Tibial artery (tissue), 4 donors: ENCODE data around the gene CACNA1H.

Source experiments
- DNase-seq, 2 donors: peaks; one replicate each; pipeline ENCODE4 v3.0.0-alpha.2; 2019
- H3K27ac ChIP-seq, 2 donors: fragments of 200-600 bp; sonication (generic) in 1 of 2; 1 replicate in 1 of 2; 2 replicates in 1 of 2; pipeline ENCODE4 v1.5.1; 2018 to 2019; ENCODE audit warnings: mild to moderate bottlenecking in 1 of 2
- H3K27me3 ChIP-seq, 2 donors: fragments of 200-600 bp; sonication (generic) in 1 of 2; one replicate each; pipeline versions ENCODE4 v1.5.1 to v1.6.0; 2016 to 2019
- H3K36me3 ChIP-seq, 3 donors: fragments of 200-600 bp; sonication (generic) in 2 of 3; one replicate each; pipeline ENCODE4 v1.5.1; 2016 to 2019; ENCODE audit warnings: mild to moderate bottlenecking in 2 of 3
- H3K4me1 ChIP-seq, 4 donors: fragments of 200-600 bp; sonication (generic) in 2 of 4; 1 replicate in 3 of 4; 2 replicates in 1 of 4; pipeline ENCODE4 v1.5.1; 2016 to 2019
- H3K4me3 ChIP-seq, 2 donors: fragments of 200-600 bp; sonication (generic) in 1 of 2; 1 replicate in 1 of 2; 2 replicates in 1 of 2; pipeline ENCODE4 v1.5.1; 2018 to 2019; ENCODE audit warnings: mild to moderate bottlenecking in 2 of 2
- H3K9me3 ChIP-seq, 3 donors: fragments of 200-600 bp; sonication (generic) in 1 of 3; one replicate each; pipeline ENCODE4 v1.5.1; 2016 to 2019
- CTCF ChIP-seq, 2 experiments: fragments of 200-600 bp in 1 of 2; fragments of 450-650 bp in 1 of 2; IDR thresholded peaks; one replicate each; pipeline ENCODE4 v1.5.1; 2017 to 2019; ENCODE audit warnings: antibody characterized with exemption in 2 of 2, mild to moderate bottlenecking in 1 of 2, moderate library complexity in 1 of 2
- intact Hi-C: fragments of 100-400 bp; cut with DNase I; formaldehyde crosslinking; loops from one replicate; pipeline ENCODE4 v1.15.0; 2023; ENCODE audit warnings: low total_unique reads

Gene CACNA1H

GRCh38 chr16:1126586-1126985 is 26.3 kb upstream of the CACNA1H start:
- H3K4me3 ChIP-seq = no peak overlapping the region
- DNase-seq = no peak
- H3K27me3 ChIP-seq = peaks cover 0 to 55% of the 10 kb centered on the region in 2 donors
- H3K9me3 ChIP-seq = no peaks in the 10 kb centered on the region
- TF ChIP-seq CTCF (IDR thresholded peaks at IDR 0.05) = no peak
- no peak overlapping the region for H3K27ac ChIP-seq
- H3K4me1 ChIP-seq = peaks cover 0 to 4% (median 0%) of the 10 kb centered on the region in 4 donors
- intact Hi-C loops = no loop called here
- H3K36me3 ChIP-seq = no peaks in the 10 kb centered on the region

GRCh38 chr16:1127101-1127500 is 25.8 kb upstream of the CACNA1H start:
- no peak for DNase-seq
- no peak overlapping the region for H3K27ac ChIP-seq
- H3K4me1 ChIP-seq = peaks cover 0 to 4% (median 0%) of the 10 kb centered on the region in 4 donors
- intact Hi-C loops = no loop called here
- no peak overlapping the region for H3K4me3 ChIP-seq
- H3K9me3 ChIP-seq = no peaks in the 10 kb centered on the region
- TF ChIP-seq CTCF (IDR thresholded peaks at IDR 0.05) = no peak
- peaks cover 0 to 54% of the 10 kb centered on the region in 2 donors for H3K27me3 ChIP-seq
- H3K36me3 ChIP-seq = no peaks in the 10 kb centered on the region

- no peaks in the 10 kb centered on the region for H3K9me3 ChIP-seq
- peaks cover 0 to 51% of the 10 kb centered on the region in 2 donors for H3K27me3 ChIP-seq
- DNase-seq = no peak
- intact Hi-C loops = no loop called here
- TF ChIP-seq CTCF (IDR thresholded peaks at IDR 0.05) = no peak
- H3K4me3 ChIP-seq = no peak overlapping the region
- peaks cover 0 to 4% (median 0%) of the 10 kb centered on the region in 4 donors for H3K4me1 ChIP-seq
- no peak overlapping the region for H3K27ac ChIP-seq
- H3K36me3 ChIP-seq = no peaks in the 10 kb centered on the region
Observed at GRCh38 chr16:1127971-1128715, 24.8 kb upstream of the CACNA1H start.

- TF ChIP-seq CTCF (IDR thresholded peaks at IDR 0.05) = no peak
- no peak for DNase-seq
- Histone ChIP-seq H3K27me3 (peaks cover 0 to 51% of the 10 kb centered on the region in 2 donors), H3K27ac (no peak overlapping the region), H3K4me3 (no peak overlapping the region), H3K36me3 (no peaks in the 10 kb centered on the region), H3K9me3 (no peaks in the 10 kb centered on the region), H3K4me1 (peaks cover 0 to 4% (median 0%) of the 10 kb centered on the region in 4 donors)
- intact Hi-C loops = no loop called here
Observed at GRCh38 chr16:1129106-1129960, 23.6 kb upstream of the CACNA1H start.

- TF ChIP-seq CTCF (IDR thresholded peaks at IDR 0.05) = no peak
- Histone ChIP-seq H3K27me3 (peaks cover 0 to 49% of the 10 kb centered on the region in 2 donors), H3K4me3 (no peak overlapping the region), H3K27ac (no peak overlapping the region), H3K4me1 (peaks cover 0 to 2% (median 0%) of the 10 kb centered on the region in 4 donors), H3K9me3 (no peaks in the 10 kb centered on the region), H3K36me3 (no peaks in the 10 kb centered on the region)
- no peak for DNase-seq
- intact Hi-C loops = no loop called here
Observed at GRCh38 chr16:1130382-1130781, 22.5 kb upstream of the CACNA1H start.
